OCI-LY1 (cell line): ENCODE measurements around the gene MAGI1.

ENCODE experiments used
- H2AFZ ChIP-seq: fragments of 200-600 bp; sonication (generic), shearing (Covaris generic); 2 replicates; pipeline ENCODE4 v1.6.0; 2014; ENCODE audit warnings: antibody characterized with exemption, mild to moderate bottlenecking, low read length
- H3F3A ChIP-seq: fragments of 200-600 bp; sonication (generic), shearing (Covaris generic); 2 replicates; pipeline ENCODE4 v1.6.0; 2014; ENCODE audit warnings: mild to moderate bottlenecking, antibody characterized with exemption, low read length, moderate library complexity; ENCODE audit not compliant: insufficient read depth
- H3K27ac ChIP-seq: fragments of 200-600 bp; sonication (generic); 2 replicates; pipeline ENCODE4 v1.5.1; 2014; ENCODE audit warnings: low read length, mixed run types, mild to moderate bottlenecking, low read depth; ENCODE audit not compliant: poor library complexity, severe bottlenecking
- H3K27me3 ChIP-seq: fragments of 200-600 bp; sonication (generic); 2 replicates; pipeline ENCODE4 v1.6.0; 2014; ENCODE audit warnings: antibody characterized with exemption, mild to moderate bottlenecking, low read length, moderate library complexity; ENCODE audit not compliant: insufficient read depth
- H3K36me3 ChIP-seq: fragments of 200-600 bp; sonication (generic); 2 replicates; pipeline ENCODE4 v1.6.1; 2014; ENCODE audit warnings: mild to moderate bottlenecking, antibody characterized with exemption, low read length, moderate library complexity, mixed read lengths; ENCODE audit not compliant: insufficient read depth
- H3K4me1 ChIP-seq: fragments of 200-600 bp; sonication (generic); 2 replicates; pipeline ENCODE4 v1.5.1; 2014; ENCODE audit warnings: mild to moderate bottlenecking, low read length, moderate library complexity; ENCODE audit not compliant: insufficient read depth, severe bottlenecking
- H3K4me2 ChIP-seq: fragments of 200-600 bp; sonication (generic), shearing (Covaris generic); 2 replicates; pipeline ENCODE4 v1.6.1; 2014; ENCODE audit warnings: low read length
- H3K4me3 ChIP-seq: fragments of 200-600 bp; sonication (generic); 2 replicates; pipeline ENCODE4 v1.5.1; 2014; ENCODE audit warnings: low read length, low read depth, mild to moderate bottlenecking, mixed read lengths; ENCODE audit not compliant: poor library complexity, severe bottlenecking
- H3K79me2 ChIP-seq: fragments of 200-600 bp; shearing (Covaris generic); 2 replicates; pipeline ENCODE4 v1.6.1; 2016; ENCODE audit warnings: mixed run types, low read length, mixed read lengths; ENCODE audit not compliant: insufficient read depth
- H3K9ac ChIP-seq: fragments of 200-600 bp; sonication (generic), shearing (Covaris generic); 2 replicates; pipeline ENCODE4 v1.6.1; 2014; ENCODE audit warnings: mild to moderate bottlenecking, low read length, mixed read lengths
- H3K9me2 ChIP-seq: fragments of 200-600 bp; sonication (generic), shearing (Covaris generic); 2 replicates; pipeline ENCODE4 v1.6.1; 2014; ENCODE audit warnings: low read depth, mild to moderate bottlenecking, low read length, mixed read lengths
- H3K9me3 ChIP-seq: fragments of 200-600 bp; shearing (Covaris generic); 2 replicates; pipeline ENCODE4 v1.6.1; 2014; ENCODE audit warnings: low read length, mixed read lengths
- H4K20me1 ChIP-seq: fragments of 200-600 bp; sonication (generic), shearing (Covaris generic); 2 replicates; pipeline ENCODE4 v1.6.0; 2016; ENCODE audit warnings: mild to moderate bottlenecking, low read length; ENCODE audit not compliant: insufficient read depth
- CTCF ChIP-seq: fragments of 200-600 bp; sonication (generic), shearing (Covaris generic); IDR thresholded peaks from 2 replicates; pipeline ENCODE4 v1.5.1; 2017; ENCODE audit warnings: mild to moderate bottlenecking, antibody characterized with exemption, low read length, moderate library complexity, mixed read lengths
- EZH2 ChIP-seq: fragments of 200-600 bp; sonication (generic), shearing (Covaris generic); IDR thresholded peaks from 2 replicates; pipeline ENCODE4 v1.8.0; 2017; ENCODE audit warnings: borderline replicate concordance, mixed run types, mild to moderate bottlenecking, antibody characterized with exemption, low read length, moderate library complexity, mixed read lengths

Gene MAGI1

GRCh38 chr3:65689436-65689835 is 349.3 kb downstream of the MAGI1 start:
- H3K9me3 ChIP-seq: no peaks in the 10 kb centered on the region

GRCh38 chr3:65687741-65688140 is 351.0 kb downstream of the MAGI1 start:
- Histone ChIP-seq H3K27me3 (no peaks in the 10 kb centered on the region), H3K9me2 (no peaks in the 10 kb centered on the region), H3F3A (no peaks in the 10 kb centered on the region), H3K4me1 (no peaks in the 10 kb centered on the region), H3K9me3 (no peaks in the 10 kb centered on the region), H4K20me1 (no peaks in the 10 kb centered on the region), H3K27ac (no peak overlapping the region), H3K36me3 (no peaks in the 10 kb centered on the region), H2AFZ (no peak overlapping the region), H3K4me3 (no peak overlapping the region), H3K79me2 (no peaks in the 10 kb centered on the region), H3K4me2 (no peak overlapping the region), H3K9ac (no peak overlapping the region)
- no peak for TF ChIP-seq EZH2
- no peak for TF ChIP-seq CTCF

More at GRCh38 chr3:65689436-65689835, 349.3 kb downstream of the MAGI1 start:
- Histone ChIP-seq H2AFZ (no peak overlapping the region), H3K4me3 (no peak overlapping the region), H3K27ac (no peak overlapping the region), H3K79me2 (no peaks in the 10 kb centered on the region), H4K20me1 (no peaks in the 10 kb centered on the region), H3K4me2 (no peak overlapping the region), H3K4me1 (no peaks in the 10 kb centered on the region), H3K36me3 (no peaks in the 10 kb centered on the region), H3K27me3 (no peaks in the 10 kb centered on the region), H3K9me2 (no peaks in the 10 kb centered on the region), H3F3A (no peaks in the 10 kb centered on the region), H3K9ac (no peak overlapping the region)
- no peak for TF ChIP-seq EZH2
- no peak for TF ChIP-seq CTCF

GRCh38 chr3:65685621-65686235 is 353.0 kb downstream of the MAGI1 start:
- Histone ChIP-seq H3K9ac (no peak overlapping the region), H3K4me2 (no peak overlapping the region)

More at GRCh38 chr3:65685621-65686235, 353.0 kb downstream of the MAGI1 start:
- Histone ChIP-seq H3F3A (no peaks in the 10 kb centered on the region), H3K4me1 (no peaks in the 10 kb centered on the region), H3K4me3 (no peak overlapping the region), H3K27ac (no peak overlapping the region), H3K27me3 (no peaks in the 10 kb centered on the region), H2AFZ (no peak overlapping the region), H3K9me2 (no peaks in the 10 kb centered on the region), H3K79me2 (no peaks in the 10 kb centered on the region), H3K9me3 (no peaks in the 10 kb centered on the region), H3K36me3 (no peaks in the 10 kb centered on the region), H4K20me1 (no peaks in the 10 kb centered on the region)
- TF ChIP-seq EZH2 (no peak), CTCF (no peak)
